Stimulated activated naive CD8-positive, alpha-beta T cell treated with anti-CD3 and anti-CD28 coated beads, Interleukin-15, amount 100 ng/mL, for 72 hours (primary cell): ENCODE results near the gene ACKR2.
A peak's percentile ranks its signal among the peaks of the same experiment; 100 is the strongest.
"Not testable (repeated sequence)": the region's sequence is repeated elsewhere in the genome, so short reads cannot be mapped to it uniquely, and the experiment has no call there.

ENCODE experiments used
- ATAC-seq: fragments of 150-1000 bp; cut with Tn5 transposase; 2 replicates; pipeline ENCODE4 v1.10.0; 2021; ENCODE audit warnings: mild to moderate bottlenecking, moderate library complexity
- DNase-seq, 2 donors: peaks; one replicate each; pipeline ENCODE4 v3.0.0; 2021 to 2022
- H3K27ac Mint-ChIP-seq, 2 donors: one replicate each; pipeline ENCODE4 v1.8.0; 2022; ENCODE audit warnings: mild to moderate bottlenecking in 2 of 2, mixed read lengths in 2 of 2, moderate library complexity in 2 of 2
- H3K27me3 Mint-ChIP-seq: one replicate; pipeline ENCODE4 v1.8.0; 2022; ENCODE audit warnings: mixed read lengths
- H3K4me1 Mint-ChIP-seq: one replicate; pipeline ENCODE4 v1.8.0; 2022; ENCODE audit warnings: mild to moderate bottlenecking, mixed read lengths
- H3K4me3 Mint-ChIP-seq, 2 donors: one replicate each; pipeline ENCODE4 v1.8.0; 2022; ENCODE audit warnings: mild to moderate bottlenecking in 2 of 2, mixed read lengths in 2 of 2, moderate library complexity in 1 of 2
- H3K9me3 Mint-ChIP-seq, 2 donors: one replicate each; pipeline ENCODE4 v1.8.0; 2022; ENCODE audit warnings: mixed read lengths in 2 of 2

ACKR2 gene

GRCh38 chr3:42790714-42791229 lies 18.5 kb upstream of the ACKR2 start:
- H3K27me3 Mint-ChIP-seq: no peaks in the 10 kb centered on the region
- no peak for ATAC-seq
- H3K27ac Mint-ChIP-seq: no peak overlapping the region

GRCh38 chr3:42795621-42796181 lies 13.5 kb upstream of the ACKR2 start:
- DNase-seq (no peak), ATAC-seq (no peak)
- no peak overlapping the region for H3K27ac Mint-ChIP-seq
- no peaks in the 10 kb centered on the region for H3K9me3 Mint-ChIP-seq
- H3K4me3 Mint-ChIP-seq: no peak overlapping the region
- H3K4me1 Mint-ChIP-seq: peaks cover 40% of the 10 kb centered on the region
- H3K27me3 Mint-ChIP-seq: no peaks in the 10 kb centered on the region

More at GRCh38 chr3:42790714-42791229, 18.5 kb upstream of the ACKR2 start:
- Mint-ChIP-seq H3K9me3 (no peaks in the 10 kb centered on the region), H3K4me3 (no peak overlapping the region), H3K4me1 (peaks cover 17% of the 10 kb centered on the region)
- no peak for DNase-seq

- Mint-ChIP-seq H3K9me3 (no peaks in the 10 kb centered on the region), H3K4me3 (no peak overlapping the region), H3K27ac (no peak overlapping the region), H3K4me1 (peaks cover 47% of the 10 kb centered on the region), H3K27me3 (no peaks in the 10 kb centered on the region)
- ATAC-seq (no peak), DNase-seq (no peak)
These were observed 12.8 kb upstream of the ACKR2 start for GRCh38 chr3:42796332-42796885.

GRCh38 chr3:42799376-42799775 lies 9.9 kb upstream of the ACKR2 start:
- Mint-ChIP-seq H3K27me3 (no peaks in the 10 kb centered on the region), H3K9me3 (no peaks in the 10 kb centered on the region), H3K4me3 (no peak overlapping the region), H3K4me1 (peaks cover 63% of the 10 kb centered on the region), H3K27ac (no peak overlapping the region)
- no peak for DNase-seq
- no peak for ATAC-seq

- Mint-ChIP-seq H3K27me3 (peaks cover 3% of the 10 kb centered on the region), H3K27ac (no peak overlapping the region), H3K4me3 (no peak overlapping the region), H3K4me1 (peaks cover 66% of the 10 kb centered on the region), H3K9me3 (no peaks in the 10 kb centered on the region)
- ATAC-seq (no peak), DNase-seq (no peak)
These were observed 9.0 kb upstream of the ACKR2 start for GRCh38 chr3:42800251-42800650.

- ATAC-seq: no peak
- no peak overlapping the region for H3K4me3 Mint-ChIP-seq
- no peaks in the 10 kb centered on the region for H3K9me3 Mint-ChIP-seq
- no peak for DNase-seq
- H3K4me1 Mint-ChIP-seq: peaks cover 62% of the 10 kb centered on the region
- peaks cover 10% of the 10 kb centered on the region for H3K27me3 Mint-ChIP-seq
- H3K27ac Mint-ChIP-seq: no peak overlapping the region
These were observed 8.1 kb upstream of the ACKR2 start for GRCh38 chr3:42801048-42801620.

- DNase-seq (no peak), ATAC-seq (no peak)
- no peak overlapping the region for H3K27ac Mint-ChIP-seq
- H3K27me3 Mint-ChIP-seq: peaks cover 10% of the 10 kb centered on the region
- no peaks in the 10 kb centered on the region for H3K9me3 Mint-ChIP-seq
- peaks cover 56% of the 10 kb centered on the region for H3K4me1 Mint-ChIP-seq
- no peak overlapping the region for H3K4me3 Mint-ChIP-seq
These were observed 7.5 kb upstream of the ACKR2 start for GRCh38 chr3:42801784-42802183.

- ATAC-seq: no peak
- no peak for DNase-seq
- Mint-ChIP-seq H3K4me1 (peaks cover 56% of the 10 kb centered on the region), H3K27me3 (peaks cover 10% of the 10 kb centered on the region), H3K9me3 (no peaks in the 10 kb centered on the region), H3K27ac (peak overlapping the region; percentile 95 to 96), H3K4me3 (peak overlapping the region; percentile 94 to 98)
These were observed 6.3 kb upstream of the ACKR2 start for GRCh38 chr3:42802876-42803413.

- ATAC-seq (peak; percentile 54), DNase-seq (peak in 1 of 2 donors; percentile 47)
- Mint-ChIP-seq H3K27me3 (peaks cover 10% of the 10 kb centered on the region), H3K27ac (peak overlapping the region; percentile 95 to 96), H3K9me3 (no peaks in the 10 kb centered on the region), H3K4me3 (peak overlapping the region; percentile 94 to 98), H3K4me1 (peaks cover 56% of the 10 kb centered on the region)
These were observed 5.7 kb upstream of the ACKR2 start for GRCh38 chr3:42803414-42804105.

GRCh38 chr3:42804106-42804830 lies 5.0 kb upstream of the ACKR2 start, which contains the start of gene HIGD1A:
TSS of gene HIGD1A (minus strand) at chr3:42804490. CDS start at chr3:42794253, 10,237 bp downstream.
- Mint-ChIP-seq H3K4me1 (peaks cover 56% of the 10 kb centered on the region), H3K4me3 (peak within 1 kb of the TSS; percentile 94 to 98), H3K27me3 (peaks cover 14% of the 10 kb centered on the region), H3K9me3 (no peaks in the 10 kb centered on the region), H3K27ac (peak within 1 kb of the TSS; percentile 95 to 96)
- ATAC-seq: peak; percentile 99
- DNase-seq: peak; percentile 91 to 94

GRCh38 chr3:42804831-42805132 lies 4.5 kb upstream of the ACKR2 start:
- peak overlapping the region; percentile 87 to 95 for H3K27ac Mint-ChIP-seq
- H3K4me1 Mint-ChIP-seq: peaks cover 51% of the 10 kb centered on the region
- H3K9me3 Mint-ChIP-seq: no peaks in the 10 kb centered on the region
- ATAC-seq (peak; percentile 6), DNase-seq (no peak)
- H3K4me3 Mint-ChIP-seq: peak overlapping the region; percentile 94 to 98
- H3K27me3 Mint-ChIP-seq: peaks cover 18% of the 10 kb centered on the region

- H3K4me1 Mint-ChIP-seq: peaks cover 46% of the 10 kb centered on the region
These were observed 4.0 kb upstream of the ACKR2 start for GRCh38 chr3:42805141-42805821.

GRCh38 chr3:42807929-42808328 lies 1.3 kb upstream of the ACKR2 start:
- Mint-ChIP-seq H3K4me3 (no peak overlapping the region), H3K27ac (no peak overlapping the region), H3K4me1 (peaks cover 22% of the 10 kb centered on the region), H3K27me3 (peaks cover 29% of the 10 kb centered on the region), H3K9me3 (no peaks in the 10 kb centered on the region)
- no peak for DNase-seq
- ATAC-seq: no peak

More at GRCh38 chr3:42805141-42805821, 4.0 kb upstream of the ACKR2 start:
- H3K4me3 Mint-ChIP-seq: peak overlapping the region; percentile 94 to 98
- peak overlapping the region in 1 of 2 donors; percentile 95 for H3K27ac Mint-ChIP-seq
- H3K9me3 Mint-ChIP-seq: no peaks in the 10 kb centered on the region
- peak in 1 of 2 donors; percentile 5 for DNase-seq
- no peak for ATAC-seq
- peaks cover 19% of the 10 kb centered on the region for H3K27me3 Mint-ChIP-seq

GRCh38 chr3:42810706-42811105 lies 1.5 kb downstream of the ACKR2 start:
- not testable (repeated sequence) for H3K27ac Mint-ChIP-seq, H3K9me3 Mint-ChIP-seq, ATAC-seq, DNase-seq, H3K4me3 Mint-ChIP-seq, H3K4me1 Mint-ChIP-seq
- peaks cover 22% of the 10 kb centered on the region for H3K27me3 Mint-ChIP-seq
